Prostate gland (tissue), 2 donors: ENCODE measurements around the gene ARID2. TPM values are rescaled to one million over a fixed set of nuclear protein-coding genes. Genes with fewer than 3 reads are reported as not detected.

ENCODE experiments used
- DNase-seq: peaks from one replicate; pipeline ENCODE4 v3.0.0-alpha.2; 2019; ENCODE audit warnings: low spot score
- H3K27ac ChIP-seq, 2 donors: fragments of 200-600 bp; sonication (generic); 2 replicates each; pipeline ENCODE4 v1.5.1; 2017 to 2019
- H3K27me3 ChIP-seq: fragments of 200-600 bp; sonication (generic); replicated peaks from 2 replicates; pipeline ENCODE4 v1.5.1; 2019; ENCODE audit not compliant: insufficient read depth
- H3K36me3 ChIP-seq, 2 donors: fragments of 200-600 bp; sonication (generic); 1 replicate in 1 of 2; 2 replicates in 1 of 2; pipeline versions ENCODE4 v1.5.1 to v1.8.1; 2017 to 2019
- H3K4me1 ChIP-seq: fragments of 200-600 bp; sonication (generic); replicated peaks from 2 replicates; pipeline ENCODE4 v1.5.1; 2019
- H3K4me3 ChIP-seq, 2 donors: fragments of 200-600 bp; sonication (generic); 2 replicates each; pipeline ENCODE4 v1.5.1; 2017 to 2019
- H3K9me3 ChIP-seq: fragments of 200-600 bp; sonication (generic); 2 replicates; pipeline ENCODE4 v1.5.1; 2017
- CTCF ChIP-seq, 4 experiments: fragments of 200-600 bp in 2 of 4; fragments of 450-650 bp in 2 of 4; sonication (generic) in 2 of 4; IDR thresholded peaks; 1 replicate in 3 of 4; 2 replicates in 1 of 4; pipeline ENCODE4 v1.5.1; 2016 to 2019; ENCODE audit warnings: antibody characterized with exemption in 4 of 4, mild to moderate bottlenecking in 2 of 4, moderate library complexity in 2 of 4
- POLR2A ChIP-seq: fragments of 450-650 bp; IDR thresholded peaks from one replicate; pipeline ENCODE4 v1.6.1; 2016; ENCODE audit warnings: antibody characterized with exemption, mild to moderate bottlenecking
- POLR2AphosphoS5 ChIP-seq: sonication (generic); formaldehyde crosslinking; IDR thresholded peaks from one replicate; pipeline ENCODE4 v1.6.1; 2017; ENCODE audit warnings: antibody characterized with exemption
- WGBS: methylation state at CpG from one replicate; pipeline ENCODE4 v1.1.5; 2018; 5-methylcytosine and 5-hydroxymethylcytosine counted together
- intact Hi-C: fragments of 100-400 bp; cut with DNase I; formaldehyde crosslinking; loops from one replicate; pipeline ENCODE4 v1.14.2; 2022
- total RNA-seq, 2 donors: library from RNA; depleted of rRNA; stranded (reverse); fragments of >200 nt; gene quantifications; one replicate each; pipeline ENCODE4 v1.1.0, GENCODE V29; 2016

Gene ARID2
- total RNA-seq, 2 donors from 2014 or later, result 29.5 to 47.3 TPM

- no peaks in the 10 kb centered on the region for H3K9me3 ChIP-seq
- H3K36me3 ChIP-seq, result no peaks in the 10 kb centered on the region
- intact Hi-C loops, result no loop called here
- no peak overlapping the region for H3K27ac ChIP-seq
- no peaks in the 10 kb centered on the region for H3K27me3 ChIP-seq
- H3K4me3 ChIP-seq, result no peak overlapping the region
- no peak for TF ChIP-seq POLR2A
- no peak for DNase-seq
- H3K4me1 ChIP-seq, result no peaks in the 10 kb centered on the region
These were observed 50.4 kb downstream of the ARID2 start for GRCh38 chr12:45779936-45780335.

DNA sequence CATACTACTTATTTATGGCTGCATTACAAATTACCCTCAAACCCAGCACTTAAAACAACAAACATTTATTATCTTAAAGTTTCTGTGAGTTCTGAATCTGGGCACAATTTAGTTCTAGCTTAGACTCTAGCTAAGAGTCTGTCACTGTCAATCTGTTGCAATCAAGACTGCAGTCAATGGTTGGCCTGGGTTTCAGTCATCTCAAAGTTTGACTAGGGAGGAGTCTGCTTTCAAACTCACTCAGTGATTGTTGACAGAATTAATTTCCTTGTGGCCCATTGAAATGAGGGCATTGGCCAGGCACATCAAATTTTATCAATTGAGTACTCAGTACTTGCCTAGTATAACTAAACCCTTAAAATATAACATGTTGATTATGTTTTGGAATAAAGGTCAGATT lies 51.6 kb downstream of the ARID2 start:
- intact Hi-C loops, result no loop called here
- no peaks in the 10 kb centered on the region for H3K27me3 ChIP-seq
- no peak overlapping the region for H3K4me3 ChIP-seq
- no peaks in the 10 kb centered on the region for H3K9me3 ChIP-seq
- H3K27ac ChIP-seq, result no peak overlapping the region
- no peak for TF ChIP-seq POLR2AphosphoS5
- TF ChIP-seq CTCF (IDR thresholded peaks at IDR 0.05), result no peak
- TF ChIP-seq POLR2A, result no peak
- no peaks in the 10 kb centered on the region for H3K4me1 ChIP-seq
- DNase-seq, result no peak
- no peaks in the 10 kb centered on the region for H3K36me3 ChIP-seq

GRCh38 chr12:45785315-45785714 lies 55.8 kb downstream of the ARID2 start:
- Histone ChIP-seq H3K27ac (no peak overlapping the region), H3K27me3 (no peaks in the 10 kb centered on the region), H3K4me1 (no peaks in the 10 kb centered on the region), H3K4me3 (no peak overlapping the region), H3K36me3 (no peaks in the 10 kb centered on the region), H3K9me3 (no peaks in the 10 kb centered on the region)
- intact Hi-C loops, result no loop called here
- DNase-seq, result no peak
- WGBS, result 76% methylated on average over 4 of the region's 4 CpGs
- no peak for TF ChIP-seq CTCF (IDR thresholded peaks at IDR 0.05)
- TF ChIP-seq POLR2A, result no peak
- TF ChIP-seq POLR2AphosphoS5, result no peak

- Histone ChIP-seq H3K4me3 (no peak overlapping the region), H3K27me3 (no peaks in the 10 kb centered on the region)
- intact Hi-C loops, result no loop called here
These were observed 59.5 kb downstream of the ARID2 start for GRCh38 chr12:45789025-45789424.

DNA sequence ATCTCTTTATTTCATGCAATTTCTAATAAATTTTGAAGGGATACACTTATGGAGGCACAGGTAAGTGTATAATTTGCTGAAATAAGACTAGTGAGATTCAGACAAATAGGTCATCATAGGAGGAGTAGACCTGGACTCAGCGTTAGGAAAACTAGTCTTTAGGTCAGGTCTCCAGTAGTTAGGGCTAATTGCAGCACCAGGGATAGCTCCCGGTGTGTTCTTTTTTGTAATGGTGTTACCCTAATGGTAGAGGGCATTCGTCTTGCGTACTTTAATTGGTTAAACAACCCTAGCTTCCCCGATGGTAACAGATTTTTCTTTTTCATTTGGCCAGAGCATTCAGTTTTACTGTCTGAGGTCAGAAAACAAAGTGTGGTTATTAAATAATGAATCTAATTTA lies 64.9 kb downstream of the ARID2 start:
- Histone ChIP-seq H3K4me1 (no peaks in the 10 kb centered on the region), H3K4me3 (no peak overlapping the region), H3K9me3 (no peaks in the 10 kb centered on the region), H3K27me3 (no peaks in the 10 kb centered on the region), H3K27ac (no peak overlapping the region), H3K36me3 (no peaks in the 10 kb centered on the region)
- no peak for DNase-seq
- intact Hi-C loops, result no loop called here
- no peak for TF ChIP-seq POLR2A
- TF ChIP-seq POLR2AphosphoS5, result no peak
- 86% methylated on average over 5 of the region's 5 CpGs for WGBS

More at GRCh38 chr12:45789025-45789424, 59.5 kb downstream of the ARID2 start:
- Histone ChIP-seq H3K27ac (no peak overlapping the region), H3K36me3 (no peaks in the 10 kb centered on the region), H3K4me1 (no peaks in the 10 kb centered on the region), H3K9me3 (no peaks in the 10 kb centered on the region)
- no peak for DNase-seq
- TF ChIP-seq CTCF (IDR thresholded peaks at IDR 0.05) (no peak), POLR2AphosphoS5 (no peak), POLR2A (no peak)

DNA sequence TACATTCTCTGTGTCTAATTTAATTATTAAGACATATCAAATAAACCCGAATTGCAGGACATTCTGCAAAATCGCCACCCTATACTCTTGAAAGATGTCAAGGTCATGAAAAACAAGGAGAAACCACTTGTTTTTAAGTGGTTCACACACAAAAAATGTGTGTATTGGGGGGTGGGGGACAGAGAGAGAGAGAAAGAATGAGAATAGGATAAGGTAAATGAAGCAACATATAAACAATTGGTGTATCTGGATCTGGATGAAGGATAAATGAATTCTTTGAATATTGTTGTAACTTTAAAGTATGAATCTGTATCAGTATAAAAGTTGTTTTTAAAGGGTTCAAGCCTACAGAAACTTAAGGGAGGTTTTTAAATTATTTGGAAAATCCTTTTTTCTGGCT lies 72.1 kb downstream of the ARID2 start:
- H3K27ac ChIP-seq, result no peak overlapping the region
- no peaks in the 10 kb centered on the region for H3K9me3 ChIP-seq
- DNase-seq, result no peak
- 96% methylated on average over 2 of the region's 2 CpGs for WGBS
- intact Hi-C loops, result no loop called here
- TF ChIP-seq POLR2A (no peak), POLR2AphosphoS5 (no peak), CTCF (IDR thresholded peaks at IDR 0.05) (no peak)
- no peaks in the 10 kb centered on the region for H3K27me3 ChIP-seq
- H3K4me3 ChIP-seq, result no peak overlapping the region
- no peaks in the 10 kb centered on the region for H3K36me3 ChIP-seq
- no peaks in the 10 kb centered on the region for H3K4me1 ChIP-seq
